HepG2 (cell line): ENCODE data around the gene REST.

Source experiments
- CHCHD3 ChIP-seq: sonication (generic); formaldehyde crosslinking; IDR thresholded peaks from 2 replicates; pipeline ENCODE4 v1.8.0; 2022; ENCODE audit warnings: mild to moderate bottlenecking, missing genetic modification reagents, moderate library complexity
- CTCF ChIP-seq: sonication (generic); formaldehyde crosslinking; IDR thresholded peaks from 2 replicates; pipeline ENCODE4 v1.5.0; 2020; ENCODE audit warnings: mild to moderate bottlenecking, missing genetic modification reagents, moderate library complexity
- ELK4 ChIP-seq: sonication (generic); formaldehyde crosslinking; IDR thresholded peaks from 2 replicates; pipeline ENCODE4 v1.9.0; 2021; ENCODE audit warnings: missing genetic modification reagents, borderline replicate concordance
- EZH2 ChIP-seq: conservative IDR thresholded peaks from 2 replicates; pipeline ENCODE4 v1.6.1; 2012; ENCODE audit warnings: mild to moderate bottlenecking, low read depth, low read length, moderate library complexity
- KMT2B ChIP-seq: IDR thresholded peaks from 2 replicates; pipeline ENCODE4 v1.6.1; 2016; ENCODE audit warnings: missing genetic modification reagents, missing compliant biosample characterization
- MAFK ChIP-seq, 2 experiments: IDR thresholded peaks in 1 of 2; conservative IDR thresholded peaks in 1 of 2; 2 replicates each; pipeline ENCODE4 v1.6.1; 2011; ENCODE audit warnings: improper control_type of control experiment in 2 of 2, low read length in 2 of 2
- PAXIP1 ChIP-seq: sonication (generic); formaldehyde crosslinking; conservative IDR thresholded peaks from 2 replicates; pipeline ENCODE4 v1.4.0; 2020; ENCODE audit warnings: mild to moderate bottlenecking, missing genetic modification reagents, moderate library complexity
- POLR2A ChIP-seq, 2 experiments: IDR thresholded peaks; 2 replicates each; pipeline ENCODE4 v1.6.1; 2011; ENCODE audit warnings: low read depth in 2 of 2, low read length in 2 of 2, mild to moderate bottlenecking in 1 of 2, moderate library complexity in 1 of 2; ENCODE audit not compliant: insufficient read depth in 1 of 2
- RAD21 ChIP-seq: fragments of 450-650 bp; formaldehyde crosslinking; IDR thresholded peaks from 2 replicates; pipeline ENCODE4 v1.5.0; 2020; ENCODE audit warnings: mild to moderate bottlenecking
- RELA ChIP-seq: sonication (generic); formaldehyde crosslinking; IDR thresholded peaks from 2 replicates; pipeline ENCODE4 v1.4.0; 2020; ENCODE audit warnings: missing genetic modification reagents
- ZNF30 ChIP-seq: sonication (generic); formaldehyde crosslinking; IDR thresholded peaks from 2 replicates; pipeline ENCODE4 v1.5.0; 2020; ENCODE audit warnings: mild to moderate bottlenecking, missing genetic modification reagents
- ZNF773 ChIP-seq: sonication (generic); formaldehyde crosslinking; IDR thresholded peaks from 2 replicates; pipeline ENCODE4 v1.4.0; 2020; ENCODE audit warnings: missing genetic modification reagents, borderline replicate concordance

GRCh38 chr4:56979421-56980072, 71.8 kb downstream of the REST start:
- TF ChIP-seq PAXIP1 (no peak), CTCF (no peak), KMT2B (CRISPR knock-in tag) (no peak), RAD21 (no peak), ZNF30 (CRISPR knock-in tag) (no peak), EZH2 (no peak), CHCHD3 (CRISPR knock-in tag) (no peak), ELK4 (CRISPR knock-in tag) (no peak), RELA (CRISPR knock-in tag) (no peak), POLR2A (IDR thresholded peaks at IDR 0.05; ENCODE audit: insufficient read depth in 1 of 2, low read depth in 2 of 2, low read length in 2 of 2) (no peak), MAFK (conservative IDR thresholded peaks at IDR 0.05 in 1 of 2, IDR thresholded peaks at IDR 0.05 in 1 of 2; ENCODE audit: low read length in 2 of 2) (no peak), ZNF773 (CRISPR knock-in tag) (no peak)
